ENCODE results near the gene TBC1D16. TPM values are rescaled to one million over a fixed set of nuclear protein-coding genes. Genes with fewer than 3 reads are reported as not detected.
A peak's percentile ranks its signal among the peaks of the same experiment; 100 is the strongest.

TBC1D16 gene
- total RNA-seq, 1 donor from 2014 or later, result 24.7 TPM

DNA sequence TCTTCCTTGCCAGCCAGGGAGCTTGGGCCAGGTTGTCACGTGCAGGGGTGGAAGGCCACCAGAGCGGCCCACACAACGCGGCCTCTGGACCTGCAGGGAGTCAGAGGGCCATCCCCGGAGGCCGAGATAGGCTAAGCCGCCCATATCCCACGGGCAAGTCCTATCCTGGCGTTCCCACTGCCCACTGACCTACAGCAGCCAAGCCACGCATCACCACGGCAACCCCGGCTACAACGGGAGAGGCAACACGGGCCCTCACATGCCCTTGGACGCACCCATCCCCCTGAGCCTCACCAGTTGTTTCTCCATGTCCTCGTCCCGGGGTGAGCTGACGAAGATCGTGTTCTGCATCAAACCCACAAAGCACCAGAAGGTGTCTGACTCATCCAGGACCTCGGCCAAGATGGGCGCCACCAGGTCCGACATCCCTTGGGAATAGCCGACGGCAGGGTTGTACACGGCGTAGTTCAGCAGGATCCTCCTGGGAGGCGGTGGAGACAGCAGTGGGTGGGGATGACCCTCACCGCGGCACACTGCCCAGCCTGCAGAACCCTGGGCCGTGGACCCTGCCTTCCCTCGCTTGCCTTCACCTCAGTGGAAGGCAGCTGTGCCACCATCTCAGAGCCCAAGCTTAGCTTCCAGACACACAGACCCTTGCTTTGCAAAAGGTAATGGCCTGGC, 88.2 kb downstream of the TBC1D16 start:
- Histone ChIP-seq H3K9me3 (no peaks in the 10 kb centered on the region), H3K4me3 (no peak overlapping the region), H3K4me1 (peaks cover 27% of the 10 kb centered on the region), H3K27ac (no peak overlapping the region), H3K36me3 (peaks cover 47% of the 10 kb centered on the region), H3K27me3 (ENCODE audit: low read depth) (no peaks in the 10 kb centered on the region)
- DNase-seq, result peak; percentile 39
- TF ChIP-seq, protein P1, sequence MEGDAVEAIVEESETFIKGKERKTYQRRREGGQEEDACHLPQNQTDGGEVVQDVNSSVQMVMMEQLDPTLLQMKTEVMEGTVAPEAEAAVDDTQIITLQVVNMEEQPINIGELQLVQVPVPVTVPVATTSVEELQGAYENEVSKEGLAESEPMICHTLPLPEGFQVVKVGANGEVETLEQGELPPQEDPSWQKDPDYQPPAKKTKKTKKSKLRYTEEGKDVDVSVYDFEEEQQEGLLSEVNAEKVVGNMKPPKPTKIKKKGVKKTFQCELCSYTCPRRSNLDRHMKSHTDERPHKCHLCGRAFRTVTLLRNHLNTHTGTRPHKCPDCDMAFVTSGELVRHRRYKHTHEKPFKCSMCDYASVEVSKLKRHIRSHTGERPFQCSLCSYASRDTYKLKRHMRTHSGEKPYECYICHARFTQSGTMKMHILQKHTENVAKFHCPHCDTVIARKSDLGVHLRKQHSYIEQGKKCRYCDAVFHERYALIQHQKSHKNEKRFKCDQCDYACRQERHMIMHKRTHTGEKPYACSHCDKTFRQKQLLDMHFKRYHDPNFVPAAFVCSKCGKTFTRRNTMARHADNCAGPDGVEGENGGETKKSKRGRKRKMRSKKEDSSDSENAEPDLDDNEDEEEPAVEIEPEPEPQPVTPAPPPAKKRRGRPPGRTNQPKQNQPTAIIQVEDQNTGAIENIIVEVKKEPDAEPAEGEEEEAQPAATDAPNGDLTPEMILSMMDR (IDR thresholded peaks at IDR 0.05), result no peak
- intact Hi-C loops (cut with DNase I), result no loop called here
- ATAC-seq, result no peak

DNA sequence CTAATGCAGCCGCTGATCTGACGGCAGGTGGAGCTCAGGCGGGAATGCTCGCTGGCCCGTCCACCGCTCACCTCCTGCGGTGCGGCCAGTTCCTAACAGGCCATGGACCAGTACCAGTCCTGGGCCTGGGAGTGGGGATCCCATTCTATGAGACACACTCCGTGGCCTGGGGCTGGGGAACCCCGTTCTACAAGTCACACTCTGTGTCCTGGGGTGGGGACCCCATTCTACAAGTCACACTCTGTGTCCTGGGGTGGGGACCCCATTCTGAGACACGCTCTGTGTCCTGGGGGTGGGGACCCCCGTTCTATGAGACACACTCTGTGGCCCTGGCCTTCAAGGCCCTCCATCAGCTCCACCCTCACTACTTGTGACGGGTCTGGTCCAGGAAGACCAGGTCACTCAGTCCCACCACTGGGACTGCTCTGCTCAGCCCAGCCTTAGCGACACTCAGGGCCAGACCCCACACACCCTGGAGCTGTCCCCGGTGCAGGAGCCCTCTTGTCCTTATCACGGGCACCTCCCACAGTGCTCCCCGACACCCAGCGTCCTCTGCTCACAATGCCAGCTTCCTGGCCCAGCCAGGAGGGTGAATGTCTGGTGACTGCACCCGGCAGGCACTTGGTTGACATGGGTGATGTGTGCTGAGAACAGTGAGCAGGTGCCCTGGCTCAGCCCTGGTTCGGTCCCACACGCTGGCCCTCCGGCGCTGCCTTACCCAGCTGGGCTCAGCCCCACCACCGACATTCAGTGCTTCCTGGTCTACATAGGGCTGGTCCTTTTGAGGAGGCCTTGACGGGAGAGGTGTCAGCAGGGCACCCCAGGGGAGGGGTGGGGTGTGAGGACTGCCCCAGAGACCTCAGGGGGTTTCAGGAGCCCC, 89.1 kb downstream of the TBC1D16 start:
- DNase-seq (peak; percentile 37), ATAC-seq (no peak)
- H3K4me3 ChIP-seq, result no peak overlapping the region
- no peak overlapping the region for H3K27ac ChIP-seq
- H3K27me3 ChIP-seq (ENCODE audit: low read depth), result no peaks in the 10 kb centered on the region
- intact Hi-C loops (cut with DNase I), result no loop called here
- H3K9me3 ChIP-seq, result no peaks in the 10 kb centered on the region
- H3K36me3 ChIP-seq, result peaks cover 47% of the 10 kb centered on the region
- peaks cover 24% of the 10 kb centered on the region for H3K4me1 ChIP-seq
- TF ChIP-seq, protein P1 (IDR thresholded peaks at IDR 0.05), result no peak

DNA sequence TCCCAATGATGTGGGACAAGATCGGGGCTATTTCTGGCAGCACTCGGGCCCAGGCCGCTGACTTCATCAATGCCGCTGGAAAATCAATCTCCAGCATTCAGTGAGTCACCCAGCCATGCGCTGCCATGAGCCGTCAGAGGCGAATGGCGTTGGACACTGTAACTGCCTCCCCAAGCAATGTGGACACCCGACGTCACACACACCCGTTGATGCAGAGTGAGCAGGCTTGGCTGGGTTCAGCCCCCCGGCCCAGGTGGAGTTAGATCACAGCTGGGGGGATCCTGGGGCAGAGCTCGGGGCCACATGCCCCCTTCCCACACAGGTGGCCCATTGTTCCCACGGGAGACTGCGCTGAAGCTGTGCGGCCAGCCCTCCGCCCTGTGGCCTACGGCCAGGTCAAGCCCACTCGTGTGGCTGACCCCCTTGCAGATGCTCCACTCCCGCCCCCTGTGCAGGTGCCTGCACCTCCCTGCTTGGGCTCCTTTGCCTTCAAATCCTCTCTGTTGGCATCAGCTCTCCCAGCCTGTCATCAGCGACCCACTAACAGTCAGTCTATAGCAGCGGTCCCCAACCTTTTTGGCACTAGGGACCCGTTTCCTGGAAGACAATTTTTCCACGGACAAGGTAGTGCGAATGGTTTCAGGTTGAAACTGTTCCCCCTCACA, 89.9 kb downstream of the TBC1D16 start:
- peak; percentile 27 for DNase-seq
- H3K9me3 ChIP-seq, result no peaks in the 10 kb centered on the region
- TF ChIP-seq, protein P1 (IDR thresholded peaks at IDR 0.05), result no peak
- H3K4me3 ChIP-seq, result no peak overlapping the region
- no peak overlapping the region for H3K27ac ChIP-seq
- intact Hi-C loops (cut with DNase I), result no loop called here
- H3K36me3 ChIP-seq, result peaks cover 47% of the 10 kb centered on the region
- ATAC-seq, result no peak
- no peaks in the 10 kb centered on the region for H3K27me3 ChIP-seq (ENCODE audit: low read depth)
- H3K4me1 ChIP-seq, result peaks cover 15% of the 10 kb centered on the region

DNA sequence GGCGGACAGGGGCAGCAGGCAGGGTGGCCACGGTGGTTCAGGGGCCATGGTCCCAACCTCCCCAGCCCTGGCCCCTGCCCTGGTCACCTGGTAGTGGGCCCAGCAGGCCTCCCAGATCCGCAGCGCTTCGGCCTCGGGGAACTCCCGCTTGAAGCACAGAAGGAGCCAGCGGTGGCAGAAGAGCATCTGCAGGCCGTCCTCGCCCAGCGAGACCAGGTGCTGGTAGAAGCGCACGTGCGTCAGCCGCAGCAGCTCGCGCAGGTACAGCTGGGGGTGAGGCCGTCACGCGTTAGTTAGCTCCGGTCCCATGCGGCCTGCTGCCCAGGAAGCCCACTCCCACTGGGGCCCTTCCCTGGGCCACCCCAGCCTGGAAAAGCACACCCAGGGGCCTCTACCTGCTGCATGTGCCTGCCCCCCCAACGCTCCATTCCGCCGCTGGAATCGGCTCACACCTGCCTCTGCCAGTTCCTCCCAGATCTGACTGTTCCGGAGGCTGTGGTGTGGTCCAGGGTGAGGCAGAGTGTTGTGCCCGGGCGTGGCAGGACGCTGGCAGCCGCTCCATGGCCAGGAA, 90.8 kb downstream of the TBC1D16 start:
- Histone ChIP-seq H3K9me3 (no peaks in the 10 kb centered on the region), H3K36me3 (peaks cover 43% of the 10 kb centered on the region), H3K4me3 (no peak overlapping the region), H3K27ac (no peak overlapping the region), H3K4me1 (peaks cover 13% of the 10 kb centered on the region), H3K27me3 (ENCODE audit: low read depth) (no peaks in the 10 kb centered on the region)
- TF ChIP-seq, protein P1 (IDR thresholded peaks at IDR 0.05), result no peak
- peak; percentile 41 for DNase-seq
- ATAC-seq, result no peak
- intact Hi-C loops (cut with DNase I), result no loop called here

- no peak overlapping the region for H3K27ac ChIP-seq
- H3K27me3 ChIP-seq (ENCODE audit: low read depth), result no peaks in the 10 kb centered on the region
- TF ChIP-seq, protein P1 (IDR thresholded peaks at IDR 0.05), result no peak
- no peaks in the 10 kb centered on the region for H3K9me3 ChIP-seq
- peaks cover 37% of the 10 kb centered on the region for H3K36me3 ChIP-seq
- H3K4me1 ChIP-seq, result peaks cover 13% of the 10 kb centered on the region
- no peak for ATAC-seq
- intact Hi-C loops (cut with DNase I), result no loop called here
- no peak overlapping the region for H3K4me3 ChIP-seq
- peak; percentile 24 for DNase-seq
These were observed 91.3 kb downstream of the TBC1D16 start for GRCh38 chr17:79944251-79944812.

Measured in lower lobe of right lung (tissue), 2 donors.